Activated T-cell treated with anti-CD3 and anti-CD28 coated beads for 48 hours (primary cell): ENCODE results near the gene UROC1.

Experiments used
- DNase-seq: peaks from one replicate; pipeline ENCODE4 v3.0.0-alpha.2; 2020; ENCODE audit warnings: low read depth

The UROC1 gene

DNA sequence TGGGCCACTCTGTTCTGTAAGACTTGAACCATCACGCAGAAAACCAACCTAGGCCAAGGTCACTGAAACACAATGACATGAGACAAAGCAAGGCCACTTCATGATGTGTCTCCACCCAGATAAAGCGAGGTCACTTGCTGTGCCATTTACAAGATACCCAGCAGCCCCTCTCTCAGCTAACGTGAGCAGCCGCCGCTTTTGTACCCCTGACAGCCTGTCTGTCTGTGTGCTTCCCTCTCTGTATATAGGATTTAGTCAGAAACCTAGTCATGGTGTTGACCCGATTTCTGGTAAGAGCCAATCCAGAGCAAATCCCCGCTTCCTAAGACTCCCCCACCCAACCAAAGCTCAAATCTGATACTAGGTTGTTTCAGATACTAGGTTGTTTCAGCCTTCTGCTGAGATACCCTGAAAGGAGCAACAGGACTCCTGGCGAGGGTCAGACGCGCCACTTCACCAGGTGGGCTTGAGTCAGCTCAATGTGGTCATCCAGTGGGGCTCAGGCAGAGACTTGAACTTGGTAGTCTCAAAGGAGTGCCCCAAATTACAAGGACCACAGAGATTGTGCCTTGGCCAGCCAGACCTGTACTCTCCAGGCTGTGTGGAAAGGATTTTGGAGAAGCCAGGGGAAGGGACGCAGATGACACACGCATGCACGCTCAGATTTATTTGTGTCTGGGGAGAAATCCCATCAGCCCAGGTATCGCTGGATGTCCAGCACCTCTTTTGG is 38.8 kb downstream of the UROC1 start:
- no peak for DNase-seq

DNA sequence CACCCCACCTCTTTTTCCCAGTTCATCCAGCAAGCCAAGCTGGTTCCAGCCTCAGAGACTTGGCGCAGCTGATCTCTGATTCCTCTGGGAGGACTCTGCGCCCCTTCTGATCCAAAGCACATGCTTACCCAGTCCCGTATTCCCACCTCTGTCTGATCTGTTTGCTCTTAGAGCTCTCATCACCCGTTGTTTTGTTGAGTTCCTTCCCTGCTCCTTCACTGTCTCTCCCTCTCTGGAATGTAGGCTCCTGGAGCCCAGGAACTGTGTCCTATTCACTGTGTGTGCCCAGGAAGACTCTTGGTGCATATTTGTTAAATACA is 40.6 kb downstream of the UROC1 start:
- DNase-seq = no peak

DNA sequence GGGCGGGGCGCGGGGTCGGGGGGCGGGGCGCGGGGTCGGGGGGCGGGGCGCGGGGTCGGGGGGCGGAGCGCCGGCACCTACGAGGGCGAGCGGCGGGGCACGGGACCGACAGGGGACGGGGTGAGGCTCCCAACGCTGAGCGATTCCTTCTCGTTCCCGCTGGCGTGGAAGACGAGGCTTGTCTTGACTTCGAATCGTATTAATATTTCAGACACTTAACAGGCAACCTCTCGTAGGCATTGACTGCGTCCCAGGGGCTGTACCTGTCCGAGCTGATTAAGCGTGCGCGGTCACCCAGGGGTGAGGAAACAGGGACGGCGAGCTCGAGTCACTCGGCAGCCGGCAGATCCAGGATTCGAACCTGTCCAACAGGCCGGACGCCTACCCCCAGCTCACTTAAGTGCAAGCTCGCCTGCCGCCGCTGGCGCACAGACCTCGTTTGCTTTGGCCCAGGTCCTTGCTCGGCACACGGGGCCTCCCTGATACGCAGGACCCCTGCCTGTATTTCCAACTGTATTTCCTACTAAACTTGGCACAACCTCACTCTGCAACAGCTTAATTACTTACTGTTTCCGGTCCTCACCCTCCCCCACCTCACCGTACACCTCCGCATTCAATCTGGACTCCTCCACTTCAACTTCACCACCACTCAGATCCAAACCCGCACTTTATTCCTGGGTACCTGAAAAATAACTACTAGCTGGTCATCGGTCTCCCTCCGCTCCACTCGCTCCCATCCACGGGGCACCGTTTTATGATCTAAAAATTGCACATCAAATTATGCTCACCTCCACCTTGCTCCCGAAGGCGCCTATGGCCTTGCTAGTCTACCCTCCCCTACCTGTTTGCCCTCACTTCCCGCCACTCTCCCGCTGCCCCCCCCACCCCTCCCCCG is 41.2 kb downstream of the UROC1 start:
- no peak for DNase-seq

DNA sequence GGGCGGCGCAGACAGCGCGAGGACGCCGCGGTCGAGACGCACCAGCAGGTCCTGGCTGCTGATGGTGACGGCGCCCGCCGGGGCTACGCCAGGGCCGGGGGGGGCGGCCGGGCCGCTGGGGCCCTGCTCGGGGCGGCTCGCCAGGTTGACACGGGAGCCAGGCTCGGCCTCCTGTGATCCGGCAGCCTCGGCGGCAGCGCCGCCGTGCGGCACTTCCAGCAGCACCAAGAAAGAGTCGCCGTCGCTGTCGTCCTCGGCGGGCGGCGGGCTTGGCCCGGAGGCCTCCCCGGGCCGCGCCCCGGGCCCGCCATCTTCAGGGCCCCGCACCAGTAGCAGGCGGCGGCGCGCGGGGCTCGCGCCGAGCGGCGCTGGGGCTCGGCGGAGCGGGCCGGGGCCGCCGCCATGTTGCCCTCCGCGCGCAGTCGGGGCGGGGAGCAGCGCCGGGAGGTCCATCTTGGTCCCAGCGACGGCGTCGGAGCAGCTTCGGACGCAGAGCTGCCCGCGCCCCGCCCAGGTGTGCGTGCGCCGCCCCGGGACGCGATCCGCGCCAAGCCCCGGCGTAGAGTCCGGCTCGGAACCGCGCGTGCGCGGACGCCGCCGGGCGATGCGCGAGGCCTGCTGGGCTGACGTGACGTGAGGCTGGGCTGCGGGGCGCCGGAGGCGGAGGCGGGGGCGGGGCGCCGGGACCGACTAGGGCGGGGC is 42.0 kb downstream of the UROC1 start, which contains the start of gene ZXDC:
Gene ZXDC (minus strand): TSS at position 479 of the 702 bp plus-strand sequence. CDS start 26 bp downstream, at position 453.
- peak; percentile 94 for DNase-seq

DNA sequence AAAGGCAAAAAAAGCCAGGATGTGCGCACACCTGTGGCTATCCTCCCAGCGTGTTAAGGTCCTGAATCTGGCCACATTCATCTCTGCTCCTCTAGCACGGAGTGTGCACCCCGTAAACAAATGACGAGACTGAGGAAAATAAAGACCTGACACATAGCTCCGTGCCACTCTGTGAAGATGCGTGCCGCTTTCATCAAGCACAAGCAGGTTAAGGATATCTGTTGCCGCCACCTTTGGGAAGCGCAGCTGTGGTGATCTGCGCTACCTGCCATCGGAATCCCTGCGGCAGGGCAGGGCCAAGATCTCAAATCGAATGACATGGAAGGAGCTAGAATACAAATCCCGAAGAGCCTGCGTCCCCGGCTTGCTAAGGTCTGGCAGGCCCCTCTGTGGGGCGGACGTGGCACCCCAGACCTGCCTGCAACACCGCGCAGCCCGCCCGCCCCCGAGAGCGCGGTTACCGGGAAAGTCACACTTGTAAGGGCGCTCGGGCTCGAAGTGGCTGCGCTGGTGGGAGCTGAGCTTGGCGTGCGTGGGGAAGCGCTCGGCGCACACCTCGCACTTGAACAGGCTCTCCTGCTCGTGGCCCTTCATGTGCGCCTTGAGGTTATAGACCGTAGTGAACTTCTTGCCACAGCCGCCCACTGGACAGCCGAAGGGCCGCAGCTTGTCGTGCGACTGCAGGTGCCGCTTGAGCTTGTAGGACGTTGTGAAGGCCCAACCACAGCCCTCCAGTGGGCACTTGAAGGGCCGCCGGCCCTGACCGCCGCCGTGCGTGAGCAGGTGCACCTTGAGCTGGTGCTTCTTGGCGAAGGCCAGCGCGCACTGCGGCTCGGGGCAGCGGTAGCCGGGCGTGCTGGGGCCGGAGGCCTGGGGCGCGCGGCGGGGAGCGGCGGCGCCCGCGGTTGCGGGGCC is 42.8 kb downstream of the UROC1 start:
- peak; percentile 45 for DNase-seq

DNA sequence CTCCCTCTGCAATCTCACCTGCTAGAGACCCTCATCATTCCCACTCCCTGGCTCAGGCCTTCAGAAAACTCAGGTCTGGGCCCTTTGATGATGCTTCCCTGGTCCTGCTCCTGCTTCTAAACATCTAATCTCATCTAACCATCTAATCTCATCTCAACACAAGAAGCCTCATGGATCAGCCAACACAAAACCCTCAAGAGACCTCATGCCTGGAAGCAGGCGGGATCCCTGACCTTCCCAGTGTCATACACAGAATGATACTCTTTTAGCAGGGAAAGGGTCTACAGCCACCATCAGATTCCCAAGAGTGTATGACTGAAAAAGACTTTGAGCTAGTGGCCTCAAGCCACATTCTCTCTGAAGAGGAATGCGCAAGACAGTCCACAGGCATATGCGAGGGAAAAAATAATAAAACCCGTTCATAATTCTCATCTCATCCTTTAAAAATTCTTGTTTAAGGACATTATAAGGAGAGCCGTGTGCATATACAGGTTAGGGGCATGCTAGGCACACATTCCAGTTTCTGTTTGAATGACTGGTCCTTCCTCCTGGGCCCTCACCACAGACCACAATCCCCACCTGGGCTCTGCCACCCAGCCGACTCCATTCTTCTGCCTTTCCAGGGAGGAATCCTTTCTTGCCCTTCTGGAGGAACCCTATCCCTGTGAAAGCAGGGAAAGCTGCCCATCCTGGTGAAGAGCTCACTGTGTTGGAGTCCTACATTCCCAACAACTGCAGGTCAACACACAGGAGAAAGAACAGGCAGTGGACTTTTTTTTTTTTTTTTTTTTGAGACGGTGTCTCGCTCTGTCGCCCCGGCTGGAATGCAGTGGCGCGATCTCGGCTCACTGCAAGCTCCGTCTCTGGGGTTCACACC is 44.0 kb downstream of the UROC1 start:
- DNase-seq = no peak

DNA sequence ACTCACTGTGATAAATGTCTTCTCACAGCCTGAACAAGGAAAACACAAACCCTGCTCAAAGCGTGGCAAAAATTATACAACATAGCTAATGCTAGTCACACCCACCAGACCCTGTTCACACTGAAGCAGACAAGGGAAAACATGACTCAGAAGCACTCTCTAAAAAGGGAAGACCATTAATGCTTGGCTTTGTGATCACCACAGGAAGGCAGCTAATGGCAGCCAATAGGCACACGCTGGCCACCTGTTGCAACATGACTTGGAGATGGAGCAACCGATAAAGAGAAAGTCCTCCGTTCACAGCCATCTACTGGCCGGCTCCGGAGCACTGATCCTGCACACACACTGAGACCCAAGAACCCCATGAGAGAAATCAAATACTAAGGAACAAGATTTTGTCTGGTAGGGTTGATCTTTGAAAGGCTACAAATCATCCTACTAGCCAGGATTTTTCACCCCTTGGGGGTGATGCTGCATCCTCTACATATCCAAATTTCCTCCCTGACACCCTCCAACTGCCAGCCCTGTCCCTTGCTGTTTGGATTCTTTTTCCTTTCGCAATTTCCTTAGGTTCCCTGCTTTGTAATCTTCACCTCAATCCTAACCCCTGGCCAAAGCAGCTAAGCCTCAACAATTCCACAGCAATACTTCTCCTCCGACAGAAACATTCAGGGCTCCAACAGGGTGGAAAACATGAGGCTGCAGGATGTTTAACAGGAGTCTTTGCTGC is 45.1 kb downstream of the UROC1 start:
- DNase-seq = no peak

DNA sequence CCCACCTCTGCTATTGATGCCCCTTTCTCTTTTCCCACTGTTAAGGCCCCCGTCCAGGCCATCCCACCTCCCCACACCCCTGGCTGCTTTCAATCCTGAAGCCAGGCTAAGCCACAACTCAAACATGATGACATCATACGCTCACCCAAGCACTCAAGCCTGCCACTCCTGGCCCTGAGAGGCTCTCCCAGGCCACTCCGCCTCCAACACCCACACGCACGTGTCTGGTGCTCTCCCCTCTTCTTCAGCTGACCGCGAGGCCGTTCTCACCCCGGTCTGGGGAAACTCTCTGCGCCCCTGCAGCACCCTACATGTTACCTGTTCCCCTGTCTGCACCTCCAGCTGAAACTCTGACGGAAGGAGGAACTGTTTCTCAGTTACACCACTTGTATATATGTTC is 48.1 kb downstream of the UROC1 start:
- no peak for DNase-seq

DNA sequence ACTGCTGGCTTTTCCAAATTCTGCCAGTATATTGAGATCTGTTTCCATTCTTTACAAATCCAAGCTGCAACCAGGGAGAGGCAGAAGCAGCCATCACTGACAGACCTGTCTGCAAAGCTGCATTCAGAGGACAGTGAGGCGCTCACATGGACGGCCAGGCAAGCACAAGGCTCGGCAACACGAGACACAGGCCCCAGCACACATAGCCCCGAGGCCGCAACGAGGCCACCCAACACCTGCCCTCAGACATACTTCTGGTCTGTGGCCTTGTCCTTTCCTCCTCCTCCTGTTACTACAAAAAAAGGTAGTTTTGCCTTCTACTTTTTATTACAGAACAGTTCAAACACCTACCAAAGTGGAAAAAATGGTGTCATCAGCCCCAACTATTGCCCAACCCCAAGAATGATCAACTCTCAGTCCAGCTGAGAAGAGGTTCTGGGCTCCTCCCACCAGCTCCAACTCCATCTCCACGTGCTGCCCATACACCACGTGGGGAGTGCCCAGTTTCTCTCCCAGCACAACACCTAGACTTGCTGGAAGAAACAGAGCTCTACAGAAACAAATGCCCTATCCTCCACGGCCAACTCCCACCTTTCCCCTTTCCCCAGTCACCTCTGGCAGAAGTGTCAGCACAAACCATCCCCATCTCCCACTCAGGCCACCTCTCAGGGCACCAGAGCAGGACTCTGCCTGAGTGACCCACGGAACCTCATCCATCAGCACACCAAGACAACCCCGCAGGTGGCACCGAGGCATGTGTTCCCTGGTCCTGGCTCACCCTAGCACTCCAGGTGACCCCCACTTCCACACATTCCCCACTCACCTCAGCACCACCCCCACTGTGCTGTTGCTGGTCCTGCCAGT is 49.3 kb downstream of the UROC1 start:
- no peak for DNase-seq

DNA sequence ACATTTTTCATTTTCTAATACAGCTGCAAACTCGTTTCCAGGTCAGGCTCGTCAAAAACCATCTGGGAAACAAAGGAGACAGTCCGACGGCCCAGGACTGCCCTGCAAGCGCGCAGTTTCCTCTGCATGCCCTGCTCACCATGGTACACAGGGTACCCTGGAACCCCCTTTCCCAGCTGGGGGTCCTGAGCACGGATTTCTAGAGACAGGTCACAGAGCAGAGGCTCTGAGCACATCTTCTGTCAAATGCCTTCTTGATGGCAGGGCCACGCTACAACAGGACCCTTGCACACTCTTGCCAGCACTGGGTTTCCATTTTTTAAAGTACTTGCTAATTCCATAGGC is 50.0 kb downstream of the UROC1 start:
- DNase-seq = no peak

DNA sequence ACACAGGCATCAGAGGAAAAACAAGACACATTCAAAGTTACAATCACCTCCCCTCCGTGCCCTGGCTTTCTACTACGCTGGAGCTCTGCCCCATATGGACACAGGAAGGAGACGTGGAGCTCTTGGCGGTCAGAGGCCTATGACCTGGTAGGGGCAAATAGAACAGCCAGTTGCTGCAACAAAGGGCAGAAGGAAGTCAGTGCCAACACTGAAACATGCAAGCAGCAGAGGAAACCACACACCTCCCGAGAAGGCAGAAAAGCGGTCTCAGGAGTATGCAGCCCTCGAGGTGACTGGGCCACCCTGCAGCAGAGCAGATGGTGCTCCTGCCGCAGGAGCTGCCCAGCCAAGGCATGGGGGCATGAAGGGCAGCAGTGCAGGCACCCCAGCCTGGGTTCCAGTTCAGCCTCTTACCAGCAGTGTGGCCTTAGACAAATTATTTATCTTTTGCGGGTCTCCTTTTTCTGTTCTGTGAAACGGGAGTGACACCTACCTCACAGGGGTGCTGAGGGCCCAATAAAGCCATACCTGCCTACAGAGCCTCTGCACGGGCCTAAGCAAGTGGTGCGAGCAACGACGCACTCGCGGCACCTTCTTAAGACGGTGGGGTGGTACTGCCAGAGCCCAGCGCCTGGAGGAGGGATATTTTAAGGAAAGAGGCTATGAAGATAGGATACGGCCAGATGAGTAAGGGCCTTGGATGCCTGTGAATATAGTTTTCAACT is 50.5 kb downstream of the UROC1 start:
- no peak for DNase-seq

DNA sequence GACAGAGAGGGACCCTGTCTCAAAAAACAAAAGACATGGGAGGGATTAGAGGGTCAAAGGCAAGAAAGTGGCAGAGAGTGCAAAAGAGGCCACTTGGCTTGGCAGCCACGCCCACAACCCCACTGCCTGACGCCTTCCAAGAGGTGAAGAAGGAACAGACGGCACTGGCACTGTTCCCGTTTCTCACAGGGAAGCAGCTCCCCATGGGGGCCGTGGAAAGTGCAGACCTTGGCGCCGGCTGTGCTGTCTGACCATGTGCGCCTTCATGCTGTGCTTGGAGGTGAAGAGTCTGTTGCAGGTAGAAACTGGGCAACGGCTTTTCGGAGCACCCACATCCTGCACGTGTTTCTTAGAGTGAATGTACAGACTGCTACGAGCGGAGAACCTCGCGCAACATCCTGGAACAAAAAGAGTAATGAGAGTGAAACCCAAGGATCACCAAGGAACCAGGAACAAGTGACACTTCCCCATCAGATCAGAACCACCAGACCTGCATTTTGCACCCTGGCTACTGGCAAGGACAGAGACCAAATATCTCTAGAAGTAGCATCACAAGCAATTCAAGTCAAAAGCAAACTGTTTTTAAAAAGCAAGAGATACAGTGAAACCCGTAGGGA is 51.5 kb downstream of the UROC1 start:
- no peak for DNase-seq

DNA sequence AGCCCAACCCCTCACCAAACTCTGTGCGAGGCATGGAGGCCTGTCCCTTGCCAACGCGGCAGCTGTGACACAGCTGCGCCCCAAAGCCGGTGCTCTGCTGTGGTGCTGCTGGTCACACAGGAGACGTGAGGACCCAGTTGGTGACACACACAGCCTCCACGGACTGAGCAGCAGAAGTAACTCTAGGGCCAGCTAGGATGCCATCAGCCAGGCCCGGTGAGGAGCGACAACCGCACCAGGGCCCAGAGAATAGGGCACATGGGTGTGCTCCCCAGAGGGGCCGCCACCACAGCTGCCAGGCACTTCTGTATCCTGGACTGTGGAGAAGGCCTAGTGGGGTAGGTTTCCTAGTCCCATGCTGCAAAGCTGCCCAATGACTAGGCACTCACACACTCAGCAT is 52.6 kb downstream of the UROC1 start:
- no peak for DNase-seq

DNA sequence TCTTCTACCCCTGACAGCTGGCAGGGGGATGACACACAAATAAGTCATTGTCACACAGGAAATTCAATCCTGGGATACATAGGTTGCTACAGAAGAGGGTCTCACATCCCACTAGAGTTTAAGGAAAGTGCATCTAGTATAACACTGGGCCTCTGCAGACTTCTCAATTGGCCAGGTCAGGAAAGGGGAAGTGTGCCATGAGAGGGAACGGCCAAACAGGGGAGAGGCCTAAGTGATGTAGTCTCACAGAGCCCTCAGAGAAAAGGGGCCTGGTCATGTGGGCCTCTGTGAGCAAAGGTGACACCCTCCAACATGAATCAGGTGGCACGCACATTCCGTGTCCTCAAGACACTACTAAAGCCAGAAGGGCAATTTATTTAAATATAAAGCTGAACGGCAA is 53.1 kb downstream of the UROC1 start:
- no peak for DNase-seq

DNA sequence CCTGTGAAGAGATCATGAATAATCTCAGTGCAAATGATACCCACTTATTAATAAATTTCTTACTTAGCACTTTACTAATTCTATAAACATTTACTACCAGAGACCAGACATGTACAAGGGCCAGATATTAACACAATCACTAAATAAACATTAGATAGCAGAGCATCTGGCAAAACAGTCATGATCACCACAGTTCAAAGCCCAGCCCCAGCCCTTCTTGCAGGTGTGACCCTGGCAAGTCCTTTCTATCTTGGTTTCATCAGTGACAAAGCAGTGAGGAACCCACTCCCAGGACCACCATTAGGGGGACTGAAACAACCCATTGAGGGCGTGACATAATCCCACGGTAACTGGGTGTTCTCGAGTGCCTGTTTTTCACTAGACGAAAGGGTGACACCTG is 53.5 kb downstream of the UROC1 start:
- no peak for DNase-seq

DNA sequence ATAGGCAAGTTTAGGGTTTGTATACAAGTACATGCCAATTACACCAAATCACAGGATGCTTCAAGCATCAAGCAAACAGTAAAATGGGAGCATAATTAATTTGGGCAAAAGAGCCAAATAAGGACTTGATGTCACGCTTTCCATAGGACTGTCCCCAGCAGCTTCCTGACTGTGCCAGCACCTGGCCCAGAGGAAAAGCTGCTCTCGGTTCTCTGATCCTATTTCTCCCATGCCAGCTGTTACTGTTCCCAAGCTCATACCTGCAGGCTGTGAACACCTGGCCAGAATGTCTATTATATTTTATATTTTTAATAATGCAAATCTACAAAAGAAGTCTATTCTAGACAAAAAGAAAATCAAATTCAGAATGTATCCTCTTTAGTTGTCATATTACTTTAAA is 54.1 kb downstream of the UROC1 start:
- DNase-seq = no peak

DNA sequence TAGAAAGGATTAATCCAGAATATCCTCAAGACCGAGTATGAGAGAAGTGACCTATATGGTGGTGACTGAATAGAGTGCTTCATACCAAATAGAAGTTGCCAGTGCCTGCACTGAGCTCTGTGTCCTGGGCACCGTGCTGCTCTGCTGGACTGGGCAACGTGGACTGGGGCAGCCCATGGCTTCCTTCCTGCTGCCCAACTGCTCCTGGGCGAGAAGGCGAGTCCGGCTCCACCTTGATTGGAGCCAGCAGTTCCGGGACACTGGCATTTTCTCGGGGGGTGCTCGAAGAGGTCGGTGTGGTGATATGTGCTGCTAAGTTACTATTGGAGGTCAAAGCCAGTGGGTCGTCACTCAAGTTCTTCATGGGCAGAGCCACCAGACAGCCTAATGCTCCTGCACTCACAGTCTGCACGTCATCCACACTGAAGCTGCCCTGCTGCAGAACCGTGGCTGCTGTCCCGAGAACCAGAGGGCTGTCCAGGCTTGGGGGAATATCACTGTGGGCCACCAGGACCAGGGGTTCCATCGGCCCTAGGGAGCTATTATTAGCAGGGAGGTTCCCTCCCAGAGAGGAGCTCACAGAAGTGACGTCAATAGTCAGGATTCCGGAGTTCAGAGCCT is 56.0 kb downstream of the UROC1 start:
- DNase-seq = no peak

DNA sequence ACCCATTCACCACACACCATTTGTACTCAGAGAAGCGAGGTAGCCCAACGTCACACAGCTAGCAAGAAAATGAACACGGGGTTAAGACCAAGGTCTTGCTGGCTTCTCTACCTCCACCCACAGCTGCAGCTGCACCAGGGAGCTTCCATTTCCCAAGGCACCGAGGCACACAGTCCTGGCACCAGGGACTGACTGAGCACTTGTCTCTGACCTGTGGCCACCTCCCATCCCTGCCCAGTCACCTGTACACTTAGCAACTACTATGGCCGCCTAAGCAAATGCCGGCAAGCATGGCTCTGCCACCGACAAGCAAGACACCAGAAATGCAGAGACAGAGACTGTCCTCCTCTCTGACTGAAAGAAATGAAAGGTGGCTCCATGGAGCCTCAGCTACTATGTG is 57.2 kb downstream of the UROC1 start:
- no peak for DNase-seq
